K562 treated with DMSO at 1 percent for 24 hours (cell line): Measurements from ENCODE around the gene ZFY. TPM values are rescaled to one million over a fixed set of nuclear protein-coding genes. Genes with fewer than 3 reads are reported as not detected.

Experiments
- total RNA-seq: library from RNA; unstranded; fragments of 300-600 nt; gene quantifications from 2 replicates; pipeline ENCODE4 v1.2.3, GENCODE V29; 2022; ENCODE audit warnings: low read depth; ENCODE audit not compliant: insufficient read depth

ZFY gene
- total RNA-seq: not detected in 2 replicates

DNA sequence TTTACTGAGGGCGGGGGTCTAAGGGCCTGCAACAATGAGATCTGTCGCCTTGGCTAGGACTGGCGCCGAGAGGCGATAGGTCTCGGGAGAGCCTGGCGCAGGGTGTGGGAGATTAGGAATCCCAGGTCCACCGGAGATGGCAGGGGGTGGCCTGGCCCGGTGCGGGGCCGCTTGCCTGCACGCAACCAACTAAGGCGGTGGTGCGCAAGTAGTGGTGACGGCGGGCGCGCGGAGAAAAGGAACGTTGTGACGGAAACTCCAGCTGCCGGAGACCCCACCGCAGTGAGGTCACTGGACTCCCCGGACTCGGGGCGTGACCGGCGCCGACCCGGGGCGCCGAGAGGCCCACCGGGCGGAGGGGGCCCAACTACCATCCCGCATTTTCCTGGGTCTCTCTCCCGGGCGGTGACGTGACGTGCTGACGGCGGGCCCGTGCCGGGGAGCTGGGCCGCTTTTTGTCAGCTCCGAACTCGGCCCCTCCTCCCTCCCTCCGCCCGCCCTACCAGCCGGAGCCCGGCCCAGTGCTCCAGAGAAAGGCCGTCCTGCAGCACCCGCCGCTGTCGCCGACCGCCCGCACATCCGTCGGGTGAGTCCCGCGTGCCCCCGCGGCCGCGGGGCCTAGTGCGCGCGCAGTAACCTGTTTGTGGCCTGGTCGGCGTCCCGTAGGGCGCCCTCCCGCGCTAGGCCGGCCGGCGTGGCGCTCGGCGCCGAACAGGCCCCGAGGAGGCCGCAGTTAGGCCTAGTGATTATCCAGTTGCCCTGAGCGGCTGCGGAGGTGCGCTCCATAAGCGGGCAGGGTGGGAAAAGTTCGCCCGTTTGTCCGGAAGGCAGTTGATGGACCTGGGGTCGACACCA lies at the start of gene ZFY:
ZFY (plus strand) TSS at position 521 of the 855 bp plus-strand sequence. CDS start 18,556 bp downstream, outside the sequence.

Other genes starting within 250 kb of the ZFY start
- not detected in 2 replicates for gene SRY, start 147.7 kb upstream of the ZFY start, total RNA-seq
- gene RPS4Y1, start 93.8 kb upstream of the ZFY start, total RNA-seq: not detected in 2 replicates